ENCODE results near the gene GCAT. TPM values are rescaled to one million over a fixed set of nuclear protein-coding genes. Genes with fewer than 3 reads are reported as not detected.

The GCAT gene
- total and polyA plus RNA-seq, 10 of the 15 experiments (the other 5 are each of a cell fraction or from before 2014, with no cell fraction given) = 0.95 to 34.3 (median 15.3) TPM

DNA sequence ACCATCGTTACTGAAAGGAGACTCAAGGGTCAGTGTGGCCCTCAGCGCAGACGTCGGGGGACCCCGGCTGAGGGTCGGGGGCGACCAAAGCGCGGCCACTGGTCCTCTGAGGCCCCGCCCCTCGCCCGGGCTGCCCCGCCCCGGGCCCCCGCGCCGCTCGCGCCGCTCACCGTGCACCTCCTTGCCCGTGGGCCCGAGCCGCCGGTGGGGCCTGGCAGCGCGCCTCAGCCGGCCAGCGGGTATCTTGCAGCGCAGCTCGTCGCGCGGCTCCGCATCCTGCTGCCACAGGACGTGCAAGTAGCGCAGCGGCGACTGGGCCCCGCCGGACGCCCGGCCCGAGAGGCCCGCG, 36.0 kb downstream of the GCAT start (continued):
- no peak for TF ChIP-seq SP1 (IDR thresholded peaks at IDR 0.05; ENCODE audit: low read depth, low read length)
- TF ChIP-seq, protein P1, sequence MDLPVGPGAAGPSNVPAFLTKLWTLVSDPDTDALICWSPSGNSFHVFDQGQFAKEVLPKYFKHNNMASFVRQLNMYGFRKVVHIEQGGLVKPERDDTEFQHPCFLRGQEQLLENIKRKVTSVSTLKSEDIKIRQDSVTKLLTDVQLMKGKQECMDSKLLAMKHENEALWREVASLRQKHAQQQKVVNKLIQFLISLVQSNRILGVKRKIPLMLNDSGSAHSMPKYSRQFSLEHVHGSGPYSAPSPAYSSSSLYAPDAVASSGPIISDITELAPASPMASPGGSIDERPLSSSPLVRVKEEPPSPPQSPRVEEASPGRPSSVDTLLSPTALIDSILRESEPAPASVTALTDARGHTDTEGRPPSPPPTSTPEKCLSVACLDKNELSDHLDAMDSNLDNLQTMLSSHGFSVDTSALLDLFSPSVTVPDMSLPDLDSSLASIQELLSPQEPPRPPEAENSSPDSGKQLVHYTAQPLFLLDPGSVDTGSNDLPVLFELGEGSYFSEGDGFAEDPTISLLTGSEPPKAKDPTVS (IDR thresholded peaks at IDR 0.05; ENCODE audit: low read depth, low read length) = no peak
- no peak for TF ChIP-seq NBN (IDR thresholded peaks at IDR 0.05)
- no peak for TF ChIP-seq HDAC6 (IDR thresholded peaks at IDR 0.05; ENCODE audit: unreplicated experiment)
- no peak for TF ChIP-seq EGR1 (IDR thresholded peaks at IDR 0.05; ENCODE audit: borderline replicate concordance in 1 of 2, low read depth in 2 of 2, low read length in 2 of 2)
- 0 out of 2 replicates have a peak, but pooled peaks have one; percentile 67 for TF ChIP-seq HDAC2 (IDR thresholded peaks at IDR 0.05)
- no peak for TF ChIP-seq PAX8 (IDR thresholded peaks at IDR 0.05)
- TF ChIP-seq FOXM1 (IDR thresholded peaks at IDR 0.05; ENCODE audit: low read depth, low read length) = no peak
- TF ChIP-seq HDGF (IDR thresholded peaks at IDR 0.05) = no peak
- TF ChIP-seq PAX5 (IDR thresholded peaks at IDR 0.05; ENCODE audit: borderline replicate concordance, low read depth, low read length) = no peak
- peak; percentile 64; the same call in 1 of the 2 replicates for TF ChIP-seq ZSCAN29 (IDR thresholded peaks at IDR 0.05)

DNA sequence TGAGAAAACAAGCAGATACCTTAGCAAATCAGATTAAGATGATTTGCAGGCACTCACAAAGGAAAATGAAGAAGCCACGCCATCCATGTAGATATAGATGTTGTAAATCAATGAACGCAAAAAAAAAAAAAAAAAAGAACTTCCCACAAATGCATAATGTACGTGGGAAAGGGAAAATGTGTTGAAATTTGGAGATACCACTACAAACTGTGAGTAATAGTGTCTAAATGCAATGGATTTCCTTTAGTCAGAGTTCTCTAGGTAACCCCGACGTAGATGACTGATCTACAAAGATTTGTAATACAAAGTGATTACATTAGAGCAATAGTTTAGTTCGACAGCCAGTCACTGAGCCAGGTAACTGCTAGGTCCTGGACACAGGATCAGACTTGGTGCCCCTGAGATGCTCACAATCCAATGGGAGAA, 37.2 kb downstream of the GCAT start:
- ChIA-PET CTCF (interaction anchor here (4.6 kb wide), 1 partner anchor 18 kb away, joined by 32 read pairs; no protein-coding TSS in a partner anchor), SMC1A (ENCODE audit: uncharacterized antibody, unreplicated experiment) (interaction anchor here (1.1 to 1.4 kb wide), 2 partner anchors 8 to 187 kb away, joined by 3 to 4 read pairs; no protein-coding TSS in a partner anchor), RAD21 (ENCODE audit: unreplicated experiment) (interaction anchor here (0.6 to 1.5 kb wide), 4 partner anchors 10 to 91 kb away, joined by 3 to 5 read pairs (median 4); partner anchors contain the start of gene GCAT), POLR2A (interaction anchor here (0.5 to 1.7 kb wide), 7 partner anchors 11 to 238 kb away, joined by 3 to 7 read pairs (median 3); partner anchors contain the start of genes C22orf23, GCAT, PDXP and POLR2F)
- Histone ChIP-seq H3K9me3 (replicated peaks; ENCODE audit: control insufficient read depth, insufficient read depth, low read length) (peaks cover 2% of the 10 kb centered on the region; the same call in 2 of the 3 replicates), H3K9ac (ENCODE audit: control insufficient read depth, insufficient read depth, low read length) (no peak overlapping the region), H3K4me3 (peak overlapping the region; percentile 73), H3K27me3 (replicated peaks in 1 of 2; ENCODE audit: control insufficient read depth in 2 of 2, insufficient read depth in 2 of 2, low read length in 1 of 2) (no peaks in the 10 kb centered on the region), H3K4me2 (ENCODE audit: control insufficient read depth, insufficient read depth) (peak overlapping the region; percentile 39), H3K27ac (ENCODE audit: control insufficient read depth, insufficient read depth) (no peak overlapping the region), H2AFZ (ENCODE audit: control insufficient read depth, low read depth, low read length) (no peak overlapping the region), H3K4me1 (ENCODE audit: control insufficient read depth, insufficient read depth, low read length) (peaks cover 8% of the 10 kb centered on the region; the same call in 1 of the 2 replicates), H3K36me3 (ENCODE audit: control insufficient read depth in 2 of 2, insufficient read depth in 2 of 2, low read length in 1 of 2) (no peaks in the 10 kb centered on the region; a peak in 1 of 4 replicates), H4K20me1 (ENCODE audit: control insufficient read depth, insufficient read depth) (no peaks in the 10 kb centered on the region), H3K79me2 (ENCODE audit: control insufficient read depth, insufficient read depth, low read length) (peaks cover 39% of the 10 kb centered on the region)
- DNase-seq (ENCODE audit: low read depth, low spot score) (no peak), ATAC-seq (no peak), FAIRE-seq (no peak)
- BruUV-seq (replicated peaks) = no TSS peak
- in situ Hi-C loops (cut with MboI) = no loop called here
- WGBS (ENCODE audit: insufficient coverage, insufficient replicate concordance, low lambda C conversion rate, missing lambda C conversion rate) = 98% methylated on average over 5 of the region's 6 CpGs
- intact Hi-C loops (cut with micrococcal nuclease; ENCODE audit: unreplicated experiment) = loop anchor here (10.0 kb wide), 1 partner anchor 910 kb away; the partner anchor contains the start of gene SUN2
- no peak for TF ChIP-seq RCOR1 (conservative IDR thresholded peaks at IDR 0.05; ENCODE audit: low read depth, low read length)
- TF ChIP-seq NR2C1 (IDR thresholded peaks at IDR 0.05) = no peak
- no peak for TF ChIP-seq ESRRA (IDR thresholded peaks at IDR 0.05; ENCODE audit: low read length)
- TF ChIP-seq, protein P2, sequence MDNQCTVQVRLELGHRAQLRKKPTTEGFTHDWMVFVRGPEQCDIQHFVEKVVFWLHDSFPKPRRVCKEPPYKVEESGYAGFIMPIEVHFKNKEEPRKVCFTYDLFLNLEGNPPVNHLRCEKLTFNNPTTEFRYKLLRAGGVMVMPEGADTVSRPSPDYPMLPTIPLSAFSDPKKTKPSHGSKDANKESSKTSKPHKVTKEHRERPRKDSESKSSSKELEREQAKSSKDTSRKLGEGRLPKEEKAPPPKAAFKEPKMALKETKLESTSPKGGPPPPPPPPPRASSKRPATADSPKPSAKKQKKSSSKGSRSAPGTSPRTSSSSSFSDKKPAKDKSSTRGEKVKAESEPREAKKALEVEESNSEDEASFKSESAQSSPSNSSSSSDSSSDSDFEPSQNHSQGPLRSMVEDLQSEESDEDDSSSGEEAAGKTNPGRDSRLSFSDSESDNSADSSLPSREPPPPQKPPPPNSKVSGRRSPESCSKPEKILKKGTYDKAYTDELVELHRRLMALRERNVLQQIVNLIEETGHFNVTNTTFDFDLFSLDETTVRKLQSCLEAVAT (IDR thresholded peaks at IDR 0.05) = peak; percentile 80; the same call in 1 of the 2 replicates
- TF ChIP-seq, protein P3, sequence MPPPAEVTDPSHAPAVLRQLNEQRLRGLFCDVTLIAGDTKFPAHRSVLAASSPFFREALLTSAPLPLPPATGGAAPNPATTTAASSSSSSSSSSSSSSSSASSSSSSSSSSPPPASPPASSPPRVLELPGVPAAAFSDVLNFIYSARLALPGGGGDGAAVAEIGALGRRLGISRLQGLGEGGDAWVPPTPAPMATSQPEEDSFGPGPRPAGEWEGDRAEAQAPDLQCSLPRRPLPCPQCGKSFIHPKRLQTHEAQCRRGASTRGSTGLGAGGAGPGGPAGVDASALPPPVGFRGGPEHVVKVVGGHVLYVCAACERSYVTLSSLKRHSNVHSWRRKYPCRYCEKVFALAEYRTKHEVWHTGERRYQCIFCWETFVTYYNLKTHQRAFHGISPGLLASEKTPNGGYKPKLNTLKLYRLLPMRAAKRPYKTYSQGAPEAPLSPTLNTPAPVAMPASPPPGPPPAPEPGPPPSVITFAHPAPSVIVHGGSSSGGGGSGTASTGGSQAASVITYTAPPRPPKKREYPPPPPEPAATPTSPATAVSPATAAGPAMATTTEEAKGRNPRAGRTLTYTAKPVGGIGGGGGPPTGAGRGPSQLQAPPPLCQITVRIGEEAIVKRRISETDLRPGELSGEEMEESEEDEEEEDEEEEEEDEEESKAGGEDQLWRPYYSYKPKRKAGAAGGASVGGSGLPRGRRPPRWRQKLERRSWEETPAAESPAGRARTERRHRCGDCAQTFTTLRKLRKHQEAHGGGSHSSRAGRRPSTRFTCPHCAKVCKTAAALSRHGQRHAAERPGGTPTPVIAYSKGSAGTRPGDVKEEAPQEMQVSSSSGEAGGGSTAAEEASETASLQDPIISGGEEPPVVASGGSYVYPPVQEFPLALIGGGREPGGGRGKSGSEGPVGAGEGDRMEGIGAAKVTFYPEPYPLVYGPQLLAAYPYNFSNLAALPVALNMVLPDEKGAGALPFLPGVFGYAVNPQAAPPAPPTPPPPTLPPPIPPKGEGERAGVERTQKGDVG (CRISPR knock-in tag; IDR thresholded peaks at IDR 0.05) = no peak
- TF ChIP-seq CHD4 (IDR thresholded peaks at IDR 0.05) = 0 out of 2 replicates have a peak, but pooled peaks have one; percentile 4
- no peak for TF ChIP-seq YBX1 (IDR thresholded peaks at IDR 0.05)
- no peak for TF ChIP-seq LARP7 (IDR thresholded peaks at IDR 0.05)
- no peak for TF ChIP-seq ZSCAN29 (IDR thresholded peaks at IDR 0.05)

All from GM12878 (cell line).